ENCODE measurements around the gene LRRC32.
"Not testable (repeated sequence)": the region's sequence is repeated elsewhere in the genome, so short reads cannot be mapped to it uniquely, and the experiment has no call there.

LRRC32 gene

DNA sequence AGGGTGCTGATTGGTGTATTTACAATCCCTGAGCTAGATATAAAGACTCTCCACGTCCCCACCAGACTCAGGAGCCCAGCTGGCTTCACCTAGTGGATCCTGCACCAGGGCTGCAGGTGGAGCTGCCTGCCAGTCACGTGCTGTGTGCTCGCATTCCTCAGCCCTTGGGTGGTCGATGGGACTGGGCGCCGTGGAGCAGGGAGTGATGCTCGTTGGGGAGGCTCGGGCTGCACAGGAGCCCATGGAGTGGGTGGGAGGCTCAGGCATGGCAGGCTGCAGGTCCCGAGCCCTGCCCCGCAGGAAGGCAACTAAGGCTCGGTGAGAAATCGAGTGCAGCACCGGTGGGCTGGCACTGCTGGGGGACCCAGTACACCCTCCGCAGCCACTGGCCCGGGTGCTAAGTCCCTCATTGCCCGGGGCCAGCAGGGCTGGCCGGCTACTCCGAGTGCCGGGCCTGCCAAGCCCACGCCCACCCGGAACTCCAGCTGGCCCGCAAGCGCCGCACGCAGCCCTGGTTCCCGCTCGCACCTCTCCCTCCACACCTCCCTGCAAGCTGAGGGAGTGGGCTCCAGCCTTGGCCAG is 61.6 kb downstream of the LRRC32 start:
- not testable (repeated sequence) for DNase-seq

DNA sequence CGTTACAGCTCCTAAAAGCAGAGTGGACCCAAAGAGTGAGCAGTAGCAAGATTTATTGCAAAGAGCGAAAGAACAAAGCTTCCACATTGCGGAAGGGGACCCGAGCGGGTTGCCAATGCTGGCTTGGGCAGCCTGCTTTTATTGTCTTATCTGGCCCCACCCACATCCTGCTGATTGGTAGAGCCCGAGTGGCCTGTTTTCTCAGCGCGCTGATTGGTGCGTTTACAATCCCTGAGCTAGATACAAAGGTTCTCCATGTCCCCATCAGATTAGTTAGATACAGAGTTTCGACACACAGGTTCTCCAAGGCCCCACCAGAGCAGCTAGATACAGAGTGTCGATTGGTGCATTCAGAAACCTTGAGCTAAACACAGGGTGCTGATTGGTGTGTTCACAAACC is 62.3 kb downstream of the LRRC32 start:
- not testable (repeated sequence) for DNase-seq

Data from hippocampal formation (tissue), 2 donors.